GM10266 (cell line): ENCODE results near the gene VARS2.
"Not testable (repeated sequence)": the region's sequence is repeated elsewhere in the genome, so short reads cannot be mapped to it uniquely, and the experiment has no call there.

Experiments
- DNase-seq: peaks from one replicate; pipeline ENCODE4 v3.0.0; 2012; ENCODE audit errors: extremely low spot score
- CTCF ChIP-seq: IDR thresholded peaks from 2 replicates; pipeline ENCODE4 v1.5.1; 2012; ENCODE audit warnings: mild to moderate bottlenecking, low read depth; ENCODE audit not compliant: control insufficient read depth, insufficient read depth; ENCODE audit errors: missing control alignments

The VARS2 gene

GRCh38 chr6:30917041-30917440, 3.0 kb downstream of the VARS2 start:
- no peak for TF ChIP-seq CTCF
- DNase-seq = no peak

- TF ChIP-seq CTCF = no peak
- DNase-seq = no peak
Observed at GRCh38 chr6:30917487-30917886, 3.4 kb downstream of the VARS2 start.

- no peak for DNase-seq
- no peak for TF ChIP-seq CTCF
Observed at GRCh38 chr6:30918670-30919069, 4.6 kb downstream of the VARS2 start.

GRCh38 chr6:30922447-30922852, 8.4 kb downstream of the VARS2 start:
- no peak for DNase-seq
- TF ChIP-seq CTCF = no peak

GRCh38 chr6:30924040-30924627, 10.1 kb downstream of the VARS2 start:
- not testable (repeated sequence) for DNase-seq

GRCh38 chr6:30926644-30927043, 12.6 kb downstream of the VARS2 start:
- DNase-seq = no peak
- TF ChIP-seq CTCF = no peak

- DNase-seq = not testable (repeated sequence)
Observed at GRCh38 chr6:30927080-30927479, 13.0 kb downstream of the VARS2 start.

GRCh38 chr6:30928677-30929076, 14.6 kb downstream of the VARS2 start:
- DNase-seq = no peak
- TF ChIP-seq CTCF = no peak
